Activated effector memory CD4-positive, alpha-beta T cell treated with anti-CD3 and anti-CD28 coated beads, Interleukin-2, amount 50 U/mL, for 16 hours (primary cell): ENCODE measurements around the gene ANXA10.
"Not testable (repeated sequence)": the region's sequence is repeated elsewhere in the genome, so short reads cannot be mapped to it uniquely, and the experiment has no call there.

Experiments used
- DNase-seq: peaks from one replicate; pipeline ENCODE4 v3.0.0-alpha.2; 2020

ANXA10 gene, protein sequence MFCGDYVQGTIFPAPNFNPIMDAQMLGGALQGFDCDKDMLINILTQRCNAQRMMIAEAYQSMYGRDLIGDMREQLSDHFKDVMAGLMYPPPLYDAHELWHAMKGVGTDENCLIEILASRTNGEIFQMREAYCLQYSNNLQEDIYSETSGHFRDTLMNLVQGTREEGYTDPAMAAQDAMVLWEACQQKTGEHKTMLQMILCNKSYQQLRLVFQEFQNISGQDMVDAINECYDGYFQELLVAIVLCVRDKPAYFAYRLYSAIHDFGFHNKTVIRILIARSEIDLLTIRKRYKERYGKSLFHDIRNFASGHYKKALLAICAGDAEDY

DNA sequence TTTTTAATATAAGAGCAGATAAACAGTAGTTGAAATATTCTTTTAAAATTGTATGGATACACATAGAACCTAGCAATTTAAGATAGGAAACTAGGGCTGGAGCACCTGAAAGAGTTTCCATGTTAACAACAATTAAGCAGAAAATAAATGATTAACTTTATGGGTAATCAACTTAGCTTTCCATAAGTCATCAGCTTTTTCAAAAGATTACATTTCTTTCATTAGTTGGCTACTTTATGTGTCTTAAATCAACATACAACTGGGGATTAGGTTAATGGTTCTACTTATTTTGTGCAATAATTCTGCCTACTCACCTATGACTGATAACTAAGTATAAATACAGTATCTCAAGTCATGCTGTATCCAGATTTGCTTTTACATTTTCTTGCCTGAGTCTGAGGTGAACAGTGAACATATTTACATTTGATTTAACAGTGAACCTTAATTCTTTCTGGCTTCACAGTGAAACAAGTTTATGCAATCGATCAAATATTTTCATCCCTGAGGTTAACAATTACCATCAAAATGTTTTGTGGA, at the start of gene ANXA10:
TSS of gene ANXA10 (plus strand) at position 362 of the 537 bp plus-strand sequence. CDS start at position 526, 164 bp downstream.
- DNase-seq, result no peak

DNA sequence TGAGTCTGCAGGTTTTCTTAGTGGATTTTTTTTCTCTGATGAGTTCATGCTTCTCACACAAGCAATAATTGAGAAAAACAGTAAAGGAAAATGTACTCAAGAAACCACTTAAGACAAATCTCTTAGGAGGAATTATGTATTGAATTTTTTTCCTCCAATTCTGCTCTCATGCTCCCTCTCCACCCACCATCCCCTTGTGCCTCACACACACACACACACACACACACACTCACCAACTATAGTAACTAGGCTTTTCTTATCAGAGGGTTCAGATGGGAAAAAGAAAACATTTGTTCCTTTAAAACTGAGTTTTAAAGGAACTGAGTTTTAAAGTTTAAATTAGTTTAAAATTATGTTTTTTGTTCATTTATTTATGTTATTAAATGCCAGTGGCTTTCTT, 47.0 kb upstream of the ANXA10 start:
- no peak for DNase-seq

DNA sequence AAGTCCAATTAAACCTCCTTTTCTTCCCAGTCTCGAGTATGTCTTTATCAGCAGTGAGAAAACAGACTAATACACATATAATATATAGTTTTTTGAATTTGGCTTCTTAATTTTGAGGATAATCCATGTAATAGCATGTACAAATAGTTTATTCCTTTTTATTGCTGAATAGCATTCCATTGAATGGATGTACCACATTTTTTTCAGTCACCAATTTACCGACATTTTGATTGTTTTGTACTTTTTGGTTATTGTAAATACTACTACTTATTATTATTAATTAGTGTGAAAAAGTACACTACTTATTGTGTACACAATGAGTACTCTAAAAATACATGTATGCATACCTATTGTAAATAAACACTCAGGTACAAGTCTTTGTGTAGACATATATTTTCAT, 42.3 kb upstream of the ANXA10 start:
- DNase-seq, result no peak

DNA sequence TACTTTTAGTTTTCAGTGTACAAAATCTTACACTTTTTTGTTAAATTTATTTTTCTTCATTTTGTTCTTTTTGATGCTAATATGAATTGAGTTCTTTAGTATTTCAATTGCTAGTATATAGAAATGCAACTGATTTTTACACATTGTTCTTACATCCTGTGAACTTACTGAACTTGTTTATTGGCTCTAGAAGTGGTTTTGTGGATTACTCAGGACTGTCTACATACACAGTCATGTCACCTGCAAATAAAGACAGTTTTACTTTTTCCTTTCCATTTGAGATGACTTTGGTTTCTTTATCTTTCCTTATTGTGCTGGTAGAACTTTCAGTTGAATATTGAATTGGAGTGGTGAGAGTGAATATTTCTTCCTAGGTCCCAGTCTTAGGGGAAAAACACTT, 40.8 kb upstream of the ANXA10 start:
- no peak for DNase-seq

DNA sequence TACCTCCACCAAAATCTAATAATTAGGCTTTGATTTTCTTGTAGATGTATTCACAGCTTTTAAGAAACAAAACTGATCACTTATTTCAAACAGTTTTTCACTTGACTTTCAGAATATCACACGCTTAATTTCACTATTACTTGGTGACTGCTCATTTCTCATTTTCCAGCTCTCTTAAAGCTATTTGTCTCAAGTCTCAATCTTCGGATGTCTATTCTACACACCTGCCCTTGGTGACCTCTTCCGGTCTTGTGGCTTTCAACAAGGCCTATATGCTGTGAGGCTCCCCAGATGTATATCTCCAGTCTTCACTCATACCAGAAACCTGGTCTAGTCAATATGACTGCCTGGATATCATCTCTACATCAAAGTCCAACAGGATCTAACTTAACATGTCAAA, 34.9 kb upstream of the ANXA10 start:
- DNase-seq, result no peak

DNA sequence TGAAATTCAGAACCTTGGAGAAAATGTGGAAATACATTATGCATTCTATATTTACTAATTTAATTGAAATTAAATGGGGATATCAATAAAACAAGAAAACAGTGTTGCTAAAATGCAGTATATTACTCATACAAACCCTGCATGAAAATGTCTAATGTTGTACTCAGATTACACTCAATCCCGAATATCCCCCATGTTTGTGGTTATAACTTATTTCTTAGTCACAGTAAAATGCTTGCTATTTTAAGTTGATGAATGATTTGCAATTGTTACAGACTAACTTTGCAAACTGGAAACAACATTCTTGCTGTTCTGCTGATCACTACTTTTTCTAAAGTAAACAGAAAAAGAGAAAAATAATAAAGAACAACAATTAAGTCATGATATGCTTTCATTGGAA, 33.1 kb upstream of the ANXA10 start:
- DNase-seq, result no peak

DNA sequence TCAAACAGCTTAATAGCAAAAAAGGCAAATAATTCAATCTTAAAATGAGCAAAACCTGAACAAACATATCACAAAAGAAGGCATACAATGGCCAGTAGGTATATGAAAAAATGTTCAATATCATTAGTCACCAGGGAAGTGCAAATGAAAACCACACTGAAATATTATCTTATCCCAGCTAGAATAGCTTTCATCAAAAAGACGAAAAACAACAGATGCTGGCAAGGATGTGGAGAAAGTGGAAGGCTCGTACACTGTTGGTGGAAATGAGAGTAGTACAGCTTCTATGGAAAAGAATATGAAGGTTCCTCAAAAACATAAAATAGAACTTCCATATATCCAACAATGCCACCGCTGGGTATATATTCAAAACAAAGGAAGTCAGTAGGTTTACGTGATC, 29.3 kb upstream of the ANXA10 start:
- DNase-seq, result no peak

DNA sequence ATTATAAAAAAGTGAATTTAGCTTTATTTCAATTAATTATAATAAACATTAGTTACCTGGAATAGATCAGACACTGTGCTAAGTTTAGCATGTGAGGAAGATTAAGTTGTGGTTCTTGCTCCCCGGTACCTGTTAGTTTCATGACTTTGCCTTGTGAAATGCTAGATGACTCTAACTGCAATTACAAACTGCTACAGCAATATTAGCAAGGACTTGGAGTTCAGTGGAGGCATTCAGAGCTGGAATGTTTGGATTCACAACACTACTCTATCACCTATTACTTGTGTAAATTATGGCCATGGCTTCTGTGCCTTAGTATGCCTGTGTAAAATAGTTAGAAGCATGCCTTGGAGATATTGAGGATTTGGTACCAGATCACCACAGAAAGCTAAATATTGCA, 21.4 kb upstream of the ANXA10 start:
- no peak for DNase-seq

DNA sequence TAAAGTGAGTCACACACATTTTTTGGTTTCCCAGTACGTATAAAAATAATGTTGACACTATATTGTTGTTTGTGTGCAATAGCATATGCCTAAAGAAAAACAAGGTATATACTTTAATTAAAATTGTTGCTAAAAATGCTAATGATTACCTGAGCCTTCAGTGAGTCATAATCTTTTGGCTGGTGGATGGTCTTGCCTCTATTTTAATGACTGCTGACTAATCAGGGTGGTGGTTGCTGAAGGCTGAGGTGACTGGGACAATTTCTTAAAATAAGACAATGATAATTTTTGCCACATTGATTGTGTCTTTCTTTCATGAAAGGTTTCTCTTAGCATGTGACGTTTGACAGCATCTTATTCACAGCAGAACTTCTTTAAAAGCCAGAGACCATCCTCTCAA, 21.0 kb upstream of the ANXA10 start:
- no peak for DNase-seq

DNA sequence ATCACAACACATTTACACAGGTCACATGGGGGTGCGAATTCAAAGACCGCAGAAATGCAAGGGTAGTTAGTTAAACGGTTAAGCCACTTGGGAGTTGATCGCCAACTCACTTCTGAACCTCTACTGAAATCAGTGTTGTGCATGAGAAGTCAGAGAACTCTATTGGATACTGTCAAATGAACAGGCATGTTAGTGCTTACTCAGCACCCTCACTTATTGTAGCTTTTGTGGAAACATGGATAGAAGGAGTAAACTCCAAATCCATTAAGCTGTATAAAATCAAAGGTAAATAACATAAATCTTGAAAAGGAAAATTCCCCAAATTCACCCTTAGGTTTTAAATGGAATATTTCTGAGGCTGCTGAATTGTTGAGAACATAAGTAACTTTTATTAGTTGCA, 17.5 kb upstream of the ANXA10 start:
- no peak for DNase-seq

DNA sequence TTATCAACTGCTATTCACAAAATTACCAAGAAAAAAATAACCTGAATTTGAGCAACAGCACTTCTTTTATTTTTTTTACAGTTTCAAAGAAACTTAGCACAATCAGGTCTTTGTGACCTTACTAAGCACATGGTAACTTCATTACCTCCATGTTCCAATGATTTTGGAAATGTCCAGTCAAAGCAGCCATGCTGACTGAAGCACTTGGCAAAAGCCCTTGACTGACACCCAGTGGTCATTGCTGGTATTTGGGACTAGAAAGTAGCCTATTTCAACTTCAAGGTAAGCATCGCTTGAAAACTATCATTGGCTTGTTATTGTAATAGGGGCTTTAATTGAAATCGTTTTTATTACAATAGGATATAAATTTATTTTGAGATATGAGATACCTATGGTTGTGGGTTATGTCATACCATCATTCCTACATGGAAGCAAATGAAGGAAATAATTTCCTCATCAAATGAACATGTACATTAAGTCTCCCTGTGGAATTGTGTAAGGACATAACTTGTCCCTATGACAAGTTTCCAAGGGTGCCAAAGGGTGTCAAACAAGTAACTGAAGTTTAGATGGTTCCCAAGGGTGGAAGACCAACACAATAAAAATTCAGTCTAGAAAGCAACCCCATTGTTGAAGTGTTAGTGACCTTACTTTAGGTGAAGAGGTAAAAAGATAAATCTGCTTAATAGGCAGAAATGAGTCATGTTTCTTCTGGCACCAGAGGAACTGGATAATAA, 15.2 kb upstream of the ANXA10 start:
- DNase-seq, result no peak

DNA sequence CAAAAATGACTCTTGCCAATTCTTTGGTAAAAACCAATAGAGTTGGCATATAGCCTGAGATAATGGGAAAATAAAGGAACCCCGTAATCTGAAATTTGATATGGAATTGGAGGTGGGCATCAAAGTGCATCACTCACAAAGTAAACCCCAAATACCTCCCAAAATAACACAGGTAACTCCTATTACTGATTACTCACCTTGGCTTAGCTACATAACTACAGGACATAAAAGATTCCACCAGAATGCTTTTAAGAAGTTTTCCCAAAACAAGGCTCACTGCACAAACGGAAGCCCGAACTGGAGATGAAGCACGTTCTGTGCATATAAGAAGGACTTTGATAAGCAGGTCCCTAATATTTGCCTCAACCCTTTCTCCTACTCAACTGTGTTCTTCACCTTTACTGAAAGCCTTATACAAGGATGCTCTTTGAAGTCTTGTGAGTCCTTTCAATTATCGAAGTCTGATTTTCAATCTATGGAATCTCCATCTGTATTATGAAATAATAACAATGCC, 14.6 kb upstream of the ANXA10 start:
- no peak for DNase-seq

DNA sequence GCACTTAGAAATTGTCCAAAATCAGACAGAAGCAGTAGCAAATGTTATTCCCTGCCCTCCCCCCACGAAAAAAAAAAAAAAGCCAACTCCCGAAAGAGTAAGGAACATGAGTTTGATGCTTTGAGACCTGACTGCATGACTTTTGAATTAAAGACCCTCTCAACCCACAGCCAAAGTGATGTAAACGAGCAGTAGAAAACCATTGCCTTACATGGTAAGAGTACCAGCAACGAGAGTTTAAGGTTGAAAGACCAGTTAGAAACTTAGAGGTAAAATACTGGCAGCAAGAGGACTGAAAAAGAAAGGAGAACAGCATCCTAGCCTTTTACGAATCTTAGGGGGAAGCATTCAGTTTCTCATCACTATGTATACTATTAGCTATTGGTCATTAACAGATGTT, 10.0 kb upstream of the ANXA10 start:
- no peak for DNase-seq

DNA sequence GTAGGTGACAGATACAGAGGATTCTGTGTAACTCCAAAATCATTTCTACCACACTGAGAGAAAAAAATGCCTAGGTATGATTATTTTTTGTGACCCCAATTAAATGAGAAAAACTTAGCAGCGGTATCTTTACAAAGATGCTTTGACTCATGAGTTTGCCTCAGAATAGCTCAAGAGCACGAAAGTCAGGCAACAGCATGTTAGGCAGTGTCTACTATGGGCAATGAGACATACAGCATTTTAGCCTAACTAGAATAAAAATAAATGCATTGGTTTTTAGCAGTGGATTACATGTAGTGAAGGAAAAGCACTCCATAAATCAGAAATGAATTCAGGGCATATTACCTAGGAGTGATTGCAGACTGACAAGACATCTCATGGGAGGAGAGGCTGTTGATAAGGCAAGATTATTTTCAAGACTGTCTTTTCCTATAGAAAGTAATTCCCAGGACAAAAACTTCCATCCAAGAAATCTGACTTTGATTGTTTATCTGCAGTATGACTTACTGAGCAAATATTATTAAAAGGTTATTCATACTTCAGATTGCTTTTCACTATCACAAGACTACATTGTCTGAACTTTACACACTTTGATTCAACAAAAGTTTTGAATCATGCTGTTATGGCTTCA, 3.6 kb downstream of the ANXA10 start:
- no peak for DNase-seq

DNA sequence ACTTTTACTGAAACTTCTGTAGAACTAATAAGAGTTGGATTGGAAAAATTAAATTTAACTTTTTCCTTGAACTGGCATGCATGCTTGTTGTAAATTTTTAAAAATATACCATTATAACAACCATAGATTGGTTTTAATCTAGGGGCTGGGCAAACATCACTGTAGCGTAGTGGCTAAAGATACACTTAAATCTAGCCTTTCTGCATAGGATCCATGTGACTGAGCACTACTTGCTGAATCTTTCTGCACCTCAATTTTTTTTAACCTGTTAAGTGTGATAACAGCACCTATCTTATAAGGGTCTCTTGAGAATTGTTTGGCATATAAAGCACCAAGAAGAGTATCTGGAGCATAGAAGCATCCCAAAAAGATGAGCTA, 4.1 kb downstream of the ANXA10 start:
- no peak for DNase-seq

DNA sequence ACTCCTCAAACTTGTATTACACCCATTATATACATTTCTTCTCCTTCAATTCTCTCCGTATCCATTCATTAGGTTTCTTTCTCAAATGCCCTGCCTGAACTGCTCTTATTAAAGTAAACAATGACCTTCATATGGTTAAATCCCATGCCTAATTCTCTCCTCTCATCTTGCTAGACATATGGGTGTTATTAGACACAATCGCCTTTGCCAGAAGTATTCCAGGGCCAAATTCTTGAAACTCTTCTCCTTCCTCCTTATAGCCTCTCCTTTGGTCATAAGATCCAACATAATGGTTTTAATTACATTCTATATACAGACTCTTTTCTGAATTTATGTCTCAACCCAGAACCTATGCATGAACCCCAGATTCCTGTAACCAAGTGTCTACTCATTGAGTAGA, 4.8 kb downstream of the ANXA10 start:
- no peak for DNase-seq

DNA sequence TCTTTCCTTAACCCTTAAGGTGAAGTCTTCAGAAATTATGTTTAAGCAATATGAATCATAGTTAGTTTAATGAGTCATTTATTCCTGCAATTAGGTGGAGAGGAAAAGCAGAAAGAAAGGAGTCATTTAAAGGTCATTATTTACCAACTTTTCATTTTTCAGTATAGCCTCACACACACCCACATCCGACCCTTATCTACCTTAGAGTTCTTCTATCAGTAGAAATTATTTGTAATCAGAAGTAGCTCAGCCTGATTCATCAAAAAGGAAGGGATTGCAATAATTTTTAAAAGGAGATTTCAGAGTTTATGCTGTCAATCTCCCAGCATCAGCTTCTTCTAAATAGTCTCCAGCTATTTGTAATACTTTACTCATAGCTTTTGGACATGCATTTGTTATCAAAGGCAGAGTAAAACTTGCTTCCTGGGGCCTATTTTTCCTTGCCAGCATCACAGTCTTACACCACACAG, 5.9 kb downstream of the ANXA10 start:
- DNase-seq, result no peak

DNA sequence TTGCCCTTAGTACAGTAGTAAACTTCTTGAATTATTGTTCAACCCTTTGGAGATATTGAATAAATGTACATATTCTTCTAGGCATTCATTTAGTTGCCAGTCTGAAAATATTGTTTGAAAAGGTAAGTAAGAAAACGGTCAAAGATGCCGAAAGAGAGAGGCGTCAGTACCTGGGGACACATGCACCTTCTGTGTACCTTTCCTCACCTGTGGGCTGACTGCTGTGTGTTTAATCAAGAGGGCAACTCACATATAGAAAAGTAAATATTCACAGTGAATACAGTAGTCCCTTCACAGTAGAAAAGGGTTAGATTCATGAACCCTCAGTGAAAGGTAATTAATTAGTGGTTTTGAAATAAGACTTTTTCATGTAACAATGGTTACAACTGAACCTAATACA, 6.9 kb downstream of the ANXA10 start:
- no peak for DNase-seq

DNA sequence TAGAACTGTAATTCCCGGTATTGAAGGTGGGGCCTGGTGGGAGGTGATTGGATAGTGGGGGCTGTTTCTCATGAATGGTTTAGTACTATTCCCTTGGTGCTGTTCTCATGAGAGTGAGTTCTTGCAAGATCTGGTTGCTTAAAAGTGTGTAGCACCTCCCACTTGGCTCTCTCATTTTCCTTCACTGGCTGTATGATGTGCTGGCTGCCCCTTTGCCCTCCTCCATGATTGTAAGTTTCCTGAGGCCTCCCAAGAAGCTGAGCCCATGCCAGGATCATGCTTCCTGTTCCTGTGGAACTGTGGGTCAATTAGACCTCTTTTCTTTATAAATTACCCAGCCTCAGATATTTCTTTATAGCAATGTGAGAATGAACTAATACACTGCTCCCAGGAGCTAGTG, 8.7 kb downstream of the ANXA10 start:
- no peak for DNase-seq

DNA sequence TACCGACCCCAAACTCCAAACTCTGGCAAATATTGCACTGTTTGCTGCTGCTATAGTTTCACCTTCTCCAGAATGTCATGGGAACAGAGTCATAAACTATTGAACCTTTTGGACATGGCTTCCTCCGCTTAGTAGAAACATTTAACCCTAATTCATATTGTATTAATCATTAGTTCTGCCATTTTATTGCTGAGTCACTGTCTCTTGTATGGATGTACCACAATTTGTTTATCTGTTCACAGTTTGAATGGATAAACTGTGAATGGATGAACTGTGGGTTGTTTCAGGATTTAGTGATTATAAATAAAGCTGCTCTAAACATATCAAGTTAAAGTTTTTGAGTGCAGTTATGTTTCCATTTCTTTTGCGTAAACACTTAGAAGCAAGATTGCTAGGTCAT, 10.1 kb downstream of the ANXA10 start:
- DNase-seq, result no peak

DNA sequence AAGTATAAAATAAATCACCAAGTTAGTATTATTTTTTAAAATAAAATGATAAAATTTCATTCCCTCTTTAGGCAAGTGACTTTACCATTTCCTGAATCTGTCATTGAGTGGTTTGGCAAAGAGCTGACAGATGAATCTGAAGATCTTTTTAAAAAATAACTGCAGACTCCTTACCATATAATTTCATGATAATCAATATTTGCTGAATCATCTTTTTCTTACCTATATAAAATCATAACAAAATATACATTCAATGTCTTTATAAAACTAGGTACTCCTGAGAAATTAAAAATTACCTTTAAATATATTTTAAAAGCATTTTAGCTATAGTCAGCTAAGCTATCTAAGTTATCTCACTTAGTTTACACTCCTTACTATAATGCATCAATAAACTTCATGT, 17.2 kb downstream of the ANXA10 start:
- no peak for DNase-seq

DNA sequence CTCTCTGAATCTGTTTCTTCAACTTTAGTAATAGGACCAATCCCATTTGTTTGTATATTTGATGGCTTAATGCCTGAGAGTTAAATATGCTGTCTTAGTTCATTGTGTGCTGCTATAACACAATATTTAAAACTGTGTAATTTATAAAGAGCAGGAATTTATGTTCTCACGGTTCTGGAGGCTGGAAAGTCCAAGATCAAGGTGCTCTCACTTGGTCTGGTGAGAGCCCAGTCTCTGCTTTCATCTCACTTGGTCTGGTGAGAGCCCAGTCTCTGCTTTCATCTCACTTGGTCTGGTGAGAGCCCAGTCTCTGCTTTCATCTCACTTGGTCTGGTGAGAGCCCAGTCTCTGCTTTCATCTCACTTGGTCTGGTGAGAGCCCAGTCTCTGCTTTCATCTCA, 20.7 kb downstream of the ANXA10 start:
- DNase-seq, result not testable (repeated sequence)

DNA sequence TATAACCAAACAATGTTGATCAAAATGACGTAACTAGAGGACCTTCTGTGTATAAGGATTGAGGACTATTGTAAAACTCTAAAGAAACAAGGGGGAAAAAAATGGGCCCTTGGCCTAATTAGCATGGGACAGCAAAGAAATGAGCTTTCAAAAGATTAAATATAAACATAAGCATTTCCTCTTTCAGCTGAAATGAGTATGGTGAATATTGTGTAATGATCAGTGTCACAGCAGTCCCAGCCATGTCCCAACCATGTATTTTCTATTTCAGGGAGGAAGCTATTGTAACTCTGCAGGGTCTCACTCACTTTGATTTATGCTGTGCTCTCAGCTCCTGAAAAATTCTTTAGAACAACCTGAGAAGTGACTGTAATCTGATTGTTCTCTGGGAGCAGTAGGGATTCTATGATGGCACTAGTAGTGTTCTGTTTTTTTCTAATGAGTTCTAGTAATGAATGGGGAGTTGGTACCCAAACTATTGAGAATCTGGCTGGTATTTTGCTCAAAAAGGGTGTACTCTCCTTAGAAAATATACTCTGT, 25.8 kb downstream of the ANXA10 start:
- DNase-seq, result no peak
